Cardiac muscle cell (in vitro differentiated cells and primary cell): ENCODE results near the gene PARM1. TPM values are rescaled to one million over a fixed set of nuclear protein-coding genes. Genes with fewer than 3 reads are reported as not detected.

Experiments used
- DNase-seq, 2 donors: peaks; one replicate each; pipeline versions ENCODE4 v3.0.0 to v3.0.0-alpha.2; 2010 to 2017; ENCODE audit warnings: low read depth in 1 of 2, low spot score in 1 of 2
- H3K27ac ChIP-seq: fragments of 200-600 bp; sonication (generic); 2 replicates; pipeline ENCODE4 v1.5.1; 2016
- H3K27me3 ChIP-seq: fragments of 200-600 bp; sonication (generic); 2 replicates; pipeline ENCODE4 v1.6.0; 2016; ENCODE audit warnings: control low read depth
- H3K36me3 ChIP-seq: fragments of 200-600 bp; sonication (generic); 2 replicates; pipeline ENCODE4 v1.5.1; 2016; ENCODE audit warnings: control low read depth
- H3K4me1 ChIP-seq: fragments of 200-600 bp; sonication (generic); 2 replicates; pipeline ENCODE4 v1.8.1; 2017; ENCODE audit warnings: low read depth, mild to moderate bottlenecking, mixed run types
- H3K4me3 ChIP-seq: fragments of 200-600 bp; sonication (generic); 2 replicates; pipeline ENCODE4 v1.5.1; 2016; ENCODE audit warnings: mild to moderate bottlenecking
- H3K9me3 ChIP-seq: fragments of 200-600 bp; sonication (generic); 2 replicates; pipeline ENCODE4 v1.5.1; 2017; ENCODE audit warnings: low read depth, mild to moderate bottlenecking, control low read depth
- polyA plus RNA-seq: library from polyadenylated mRNA; unstranded; fragments of >200 nt; fragmentation: Nextera tagmentation; extraction: Ambion mirVana; gene quantifications from 2 replicates; pipeline ENCODE4 v1.2.1, GENCODE V29; 2016
- total RNA-seq: library from RNA; depleted of rRNA; stranded (reverse); fragments of >200 nt; gene quantifications from 2 replicates; pipeline ENCODE4 v1.2.3, GENCODE V29; 2016
- TF ChIP-seq, protein P1 (sequence below): IDR thresholded peaks from 2 replicates; pipeline ENCODE4 v1.5.1; 2012; ENCODE audit warnings: low read depth, mild to moderate bottlenecking, low read length

The PARM1 gene
- total and polyA plus RNA-seq, 2 experiments from 2014 or later = 8.0 to 10.9 TPM

DNA sequence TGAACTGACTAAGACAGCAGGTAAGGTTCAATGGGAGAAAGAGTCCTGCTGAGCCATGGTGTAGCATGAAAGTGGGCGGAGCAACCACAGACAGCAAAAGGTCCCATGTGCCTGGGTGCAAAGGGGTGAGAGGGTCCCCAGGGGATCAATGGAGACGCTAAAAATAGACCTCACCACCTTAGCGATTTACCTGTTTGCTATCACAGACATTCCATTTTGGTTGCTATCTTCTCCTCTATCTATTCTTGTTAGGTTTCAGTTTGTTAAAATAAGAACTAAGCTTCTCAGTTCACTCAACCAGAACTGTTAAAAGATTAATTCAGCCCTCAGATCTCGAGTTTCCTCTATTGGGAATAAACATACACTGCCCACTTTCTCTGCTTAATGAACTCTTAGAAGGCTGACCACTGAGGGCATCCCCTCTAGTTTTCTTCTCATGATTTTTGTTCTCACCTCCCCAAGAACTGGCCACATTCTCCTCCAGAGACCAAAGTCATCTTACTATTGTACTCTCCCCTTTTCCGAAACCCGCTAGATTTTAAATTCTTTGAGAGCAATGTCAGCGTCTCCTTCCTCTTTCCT is 136.7 kb downstream of the PARM1 start:
- Histone ChIP-seq H3K27ac (no peak overlapping the region), H3K4me3 (no peak overlapping the region), H3K27me3 (no peaks in the 10 kb centered on the region), H3K4me1 (no peaks in the 10 kb centered on the region), H3K9me3 (no peaks in the 10 kb centered on the region), H3K36me3 (no peaks in the 10 kb centered on the region)
- no peak for DNase-seq
- TF ChIP-seq, protein P1, sequence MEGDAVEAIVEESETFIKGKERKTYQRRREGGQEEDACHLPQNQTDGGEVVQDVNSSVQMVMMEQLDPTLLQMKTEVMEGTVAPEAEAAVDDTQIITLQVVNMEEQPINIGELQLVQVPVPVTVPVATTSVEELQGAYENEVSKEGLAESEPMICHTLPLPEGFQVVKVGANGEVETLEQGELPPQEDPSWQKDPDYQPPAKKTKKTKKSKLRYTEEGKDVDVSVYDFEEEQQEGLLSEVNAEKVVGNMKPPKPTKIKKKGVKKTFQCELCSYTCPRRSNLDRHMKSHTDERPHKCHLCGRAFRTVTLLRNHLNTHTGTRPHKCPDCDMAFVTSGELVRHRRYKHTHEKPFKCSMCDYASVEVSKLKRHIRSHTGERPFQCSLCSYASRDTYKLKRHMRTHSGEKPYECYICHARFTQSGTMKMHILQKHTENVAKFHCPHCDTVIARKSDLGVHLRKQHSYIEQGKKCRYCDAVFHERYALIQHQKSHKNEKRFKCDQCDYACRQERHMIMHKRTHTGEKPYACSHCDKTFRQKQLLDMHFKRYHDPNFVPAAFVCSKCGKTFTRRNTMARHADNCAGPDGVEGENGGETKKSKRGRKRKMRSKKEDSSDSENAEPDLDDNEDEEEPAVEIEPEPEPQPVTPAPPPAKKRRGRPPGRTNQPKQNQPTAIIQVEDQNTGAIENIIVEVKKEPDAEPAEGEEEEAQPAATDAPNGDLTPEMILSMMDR = no peak

DNA sequence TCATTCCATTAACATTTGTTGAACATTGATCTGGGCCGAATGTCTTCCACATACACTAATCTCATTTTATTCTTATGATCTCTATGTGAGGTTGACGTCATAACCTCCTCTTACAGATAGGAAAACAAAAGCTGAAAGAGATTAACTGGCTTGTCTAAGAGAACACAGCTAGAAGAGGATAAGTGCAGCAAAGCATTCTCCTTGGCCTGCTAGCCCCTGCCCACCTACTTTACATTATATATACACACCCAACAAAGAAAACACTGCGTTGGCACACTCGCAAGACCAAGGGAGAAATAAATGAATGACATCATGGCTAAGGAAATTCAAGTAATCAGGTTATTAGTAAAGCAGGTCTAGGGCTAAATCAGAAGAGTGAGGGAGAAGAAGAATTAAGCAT is 138.4 kb downstream of the PARM1 start:
- no peak for DNase-seq
- TF ChIP-seq, protein P1 = no peak
- H3K4me3 ChIP-seq = no peak overlapping the region

DNA sequence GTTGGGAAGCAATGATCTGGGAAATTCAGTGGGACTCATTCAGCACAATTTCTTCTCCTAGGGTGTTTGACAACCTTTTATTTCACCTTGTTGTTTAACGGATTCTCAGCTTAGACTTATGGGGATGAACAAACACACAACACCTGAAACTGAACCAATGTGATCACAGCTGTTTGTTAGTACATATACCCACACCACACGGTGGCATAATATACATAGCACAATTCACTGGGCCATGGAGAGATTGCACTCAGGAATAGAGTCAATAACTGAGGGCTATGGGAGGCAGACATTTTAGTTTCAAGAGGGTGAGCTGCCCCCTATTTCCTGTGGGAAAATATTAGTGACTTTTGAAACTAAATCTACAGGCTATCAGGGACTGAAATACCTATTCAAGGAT is 148.0 kb downstream of the PARM1 start:
- Histone ChIP-seq H3K4me1 (no peaks in the 10 kb centered on the region), H3K4me3 (no peak overlapping the region), H3K27me3 (no peaks in the 10 kb centered on the region)

More for the DNA sequence above, 138.4 kb downstream of the PARM1 start:
- Histone ChIP-seq H3K9me3 (no peaks in the 10 kb centered on the region), H3K27me3 (no peaks in the 10 kb centered on the region), H3K4me1 (no peaks in the 10 kb centered on the region), H3K36me3 (no peaks in the 10 kb centered on the region), H3K27ac (no peak overlapping the region)

DNA sequence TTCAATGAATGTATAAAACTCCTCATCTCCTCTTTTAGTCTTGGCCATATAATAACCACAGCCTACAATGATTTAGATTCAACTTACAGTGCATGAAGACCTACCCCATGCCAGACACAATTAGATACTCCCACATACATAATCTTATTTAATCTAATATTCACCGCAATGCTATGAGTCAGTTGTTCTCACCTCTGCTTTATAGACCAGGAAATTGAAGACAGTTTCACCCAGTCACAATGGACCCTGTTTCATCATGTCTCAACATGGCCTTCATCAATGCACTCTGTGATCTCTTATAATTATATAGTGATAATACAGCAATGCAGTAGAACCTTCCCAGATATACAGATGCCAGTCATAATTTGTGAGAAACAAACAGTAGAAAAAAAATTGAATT is 148.6 kb downstream of the PARM1 start:
- Histone ChIP-seq H3K27ac (no peak overlapping the region), H3K4me3 (no peak overlapping the region), H3K4me1 (no peaks in the 10 kb centered on the region), H3K27me3 (no peaks in the 10 kb centered on the region), H3K36me3 (no peaks in the 10 kb centered on the region), H3K9me3 (no peaks in the 10 kb centered on the region)
- TF ChIP-seq, protein P1 = no peak
- DNase-seq = no peak

More for the DNA sequence above, 148.0 kb downstream of the PARM1 start:
- TF ChIP-seq, protein P1 = no peak
- Histone ChIP-seq H3K9me3 (no peaks in the 10 kb centered on the region), H3K36me3 (no peaks in the 10 kb centered on the region), H3K27ac (no peak overlapping the region)
- no peak for DNase-seq

DNA sequence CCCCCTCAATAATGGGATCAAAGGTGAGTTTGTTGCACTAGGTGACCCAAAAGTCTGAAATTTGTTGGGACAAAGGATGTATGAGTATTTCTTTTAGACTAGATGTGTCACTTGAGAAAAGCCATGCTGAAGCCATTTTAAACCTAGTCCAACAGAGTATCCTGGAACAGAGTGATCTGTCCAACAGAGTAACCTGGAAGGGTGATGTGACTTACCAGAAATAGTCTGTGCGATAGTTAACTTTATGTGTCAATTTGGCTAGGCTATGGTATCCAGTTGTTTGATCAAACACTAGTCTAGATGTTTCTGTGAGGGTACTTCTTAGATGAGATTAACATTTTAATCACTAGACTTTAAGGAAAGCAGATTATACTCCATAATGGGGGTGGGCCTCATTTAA is 154.5 kb downstream of the PARM1 start:
- H3K27me3 ChIP-seq = no peaks in the 10 kb centered on the region
- H3K4me3 ChIP-seq = no peak overlapping the region
- H3K27ac ChIP-seq = no peak overlapping the region
- TF ChIP-seq, protein P1 = no peak
- no peaks in the 10 kb centered on the region for H3K36me3 ChIP-seq
- H3K9me3 ChIP-seq = no peaks in the 10 kb centered on the region
- DNase-seq = no peak
- no peaks in the 10 kb centered on the region for H3K4me1 ChIP-seq

DNA sequence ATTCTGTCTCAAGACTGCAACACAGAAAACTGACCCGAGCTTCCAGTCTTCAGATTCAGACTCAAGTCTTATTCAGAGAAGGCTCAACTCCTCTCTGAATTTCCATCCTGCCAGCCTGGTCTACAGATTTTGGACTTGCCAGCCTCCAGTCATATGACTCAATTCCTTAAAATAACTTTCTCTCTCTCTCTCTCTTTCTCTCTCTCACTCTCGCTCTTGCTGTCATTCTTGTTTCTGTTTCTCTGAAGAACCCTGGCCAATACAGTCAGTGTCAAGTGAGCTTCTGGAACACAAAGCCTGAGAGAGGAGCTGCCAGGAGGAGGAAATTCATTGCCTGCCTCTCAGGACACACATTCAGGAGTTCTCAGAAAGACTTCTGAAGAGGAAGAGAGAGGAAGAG is 154.9 kb downstream of the PARM1 start:
- Histone ChIP-seq H3K9me3 (no peaks in the 10 kb centered on the region), H3K36me3 (no peaks in the 10 kb centered on the region), H3K4me1 (no peaks in the 10 kb centered on the region), H3K27ac (no peak overlapping the region), H3K4me3 (no peak overlapping the region), H3K27me3 (no peaks in the 10 kb centered on the region)
- no peak for DNase-seq
- TF ChIP-seq, protein P1 = no peak
